A673 (cell line): ENCODE measurements around the gene VAMP3. TPM values are rescaled to one million over a fixed set of nuclear protein-coding genes. Genes with fewer than 3 reads are reported as not detected.

ENCODE experiments used
- BruUV-seq: library from RNA; stranded (reverse); fragments of 400-500 nt; replicated peaks from 2 replicates; lab custom pipeline; 2021; lab: Mats Ljungman, UMichigan
- CTCF ChIA-PET: fragments of 300-600 bp; sonication (Branson Sonifier 250); formaldehyde crosslinking; loops from one replicate; lab custom pipeline; 2022; ENCODE audit warnings: antibody characterized with exemption; lab: Charles Lee
- POLR2A ChIA-PET: fragments of 300-600 bp; sonication (Branson Sonifier 250); formaldehyde crosslinking; loops from one replicate; lab custom pipeline; 2022; ENCODE audit warnings: antibody characterized with exemption; ENCODE audit not compliant: low non-redundant PET; lab: Charles Lee
- DNase-seq: peaks from one replicate; pipeline ENCODE4 v3.0.0-alpha.2; 2015; ENCODE audit warnings: low spot score
- H3K27ac ChIP-seq: fragments of 200-600 bp; sonication (generic); 2 replicates; pipeline ENCODE4 v1.5.1; 2016; ENCODE audit warnings: mixed run types, low read depth, mild to moderate bottlenecking, mixed read lengths, antibody characterized with exemption, low read length; ENCODE audit not compliant: poor library complexity, severe bottlenecking
- H3K27me3 ChIP-seq: fragments of 200-600 bp; sonication (generic); replicated peaks from 2 replicates; pipeline ENCODE4 v1.6.1; 2017; ENCODE audit warnings: mixed run types, low read depth, mild to moderate bottlenecking, mixed read lengths, antibody characterized with exemption, low read length; ENCODE audit not compliant: insufficient read depth, poor library complexity
- H3K36me3 ChIP-seq: fragments of 200-600 bp; sonication (generic); 2 replicates; pipeline ENCODE4 v1.6.1; 2016; ENCODE audit warnings: mixed run types, mild to moderate bottlenecking, mixed read lengths, antibody characterized with exemption, low read length; ENCODE audit not compliant: insufficient read depth, poor library complexity, severe bottlenecking
- H3K4me1 ChIP-seq: fragments of 200-600 bp; sonication (generic); 2 replicates; pipeline ENCODE4 v1.6.1; 2017; ENCODE audit warnings: mixed run types, mild to moderate bottlenecking, mixed read lengths, antibody characterized with exemption, low read length; ENCODE audit not compliant: insufficient read depth, poor library complexity, severe bottlenecking
- H3K4me3 ChIP-seq: fragments of 200-600 bp; sonication (generic); 2 replicates; pipeline ENCODE4 v1.5.1; 2016; ENCODE audit warnings: low read depth, mixed run types, mild to moderate bottlenecking, mixed read lengths, low read length; ENCODE audit not compliant: poor library complexity, severe bottlenecking
- H3K9me3 ChIP-seq: fragments of 200-600 bp; sonication (generic); 2 replicates; pipeline ENCODE4 v1.6.1; 2016; ENCODE audit warnings: mixed run types, low read depth, mild to moderate bottlenecking, mixed read lengths, antibody characterized with exemption, low read length; ENCODE audit not compliant: poor library complexity, severe bottlenecking
- EZH2 ChIP-seq: fragments of 200-600 bp; sonication (generic); IDR thresholded peaks from 2 replicates; pipeline ENCODE4 v1.6.1; 2017; ENCODE audit warnings: borderline replicate concordance, low read depth, mild to moderate bottlenecking, mixed read lengths, antibody characterized with exemption, low read length; ENCODE audit not compliant: poor library complexity, severe bottlenecking
- intact Hi-C: fragments of 100-400 bp; cut with micrococcal nuclease; formaldehyde crosslinking; loops from one replicate; pipeline ENCODE4 v1.10.0; 2022; ENCODE audit not compliant: unreplicated experiment
- total RNA-seq: library from RNA; stranded (reverse); gene quantifications from 2 replicates; pipeline ENCODE4 v1.2.3, GENCODE V29; 2021
- TF ChIP-seq, protein P1 (sequence below): fragments of 300-800, 200-600 bp; sonication (generic); conservative IDR thresholded peaks from 2 replicates; pipeline ENCODE4 v1.5.1; 2017; ENCODE audit warnings: low read depth, mild to moderate bottlenecking, antibody characterized with exemption, low read length, moderate library complexity, mixed read lengths

VAMP3 gene
- total RNA-seq, 1 experiment from 2014 or later = 76.2 TPM

DNA sequence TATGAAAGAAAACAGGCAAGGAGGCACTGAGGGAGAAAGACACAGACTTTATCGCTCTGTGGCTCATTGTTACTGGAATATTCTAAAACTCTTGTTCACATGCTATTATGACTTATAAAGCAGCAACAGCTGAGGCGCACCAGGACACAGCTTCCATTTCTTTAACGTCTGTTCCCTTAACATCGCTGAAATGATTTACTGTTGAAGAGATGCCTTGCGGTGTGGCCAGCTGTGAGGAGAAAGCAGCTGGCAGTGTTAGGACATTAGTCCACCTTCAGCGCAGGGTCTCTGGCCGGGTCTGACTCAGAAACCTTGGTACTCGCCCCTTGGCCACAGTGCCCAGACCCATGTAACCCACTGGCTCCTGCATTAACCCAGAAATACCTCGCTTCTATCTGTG, 9.9 kb downstream of the VAMP3 start:
- no peak overlapping the region for H3K4me3 ChIP-seq
- TF ChIP-seq, protein P1, sequence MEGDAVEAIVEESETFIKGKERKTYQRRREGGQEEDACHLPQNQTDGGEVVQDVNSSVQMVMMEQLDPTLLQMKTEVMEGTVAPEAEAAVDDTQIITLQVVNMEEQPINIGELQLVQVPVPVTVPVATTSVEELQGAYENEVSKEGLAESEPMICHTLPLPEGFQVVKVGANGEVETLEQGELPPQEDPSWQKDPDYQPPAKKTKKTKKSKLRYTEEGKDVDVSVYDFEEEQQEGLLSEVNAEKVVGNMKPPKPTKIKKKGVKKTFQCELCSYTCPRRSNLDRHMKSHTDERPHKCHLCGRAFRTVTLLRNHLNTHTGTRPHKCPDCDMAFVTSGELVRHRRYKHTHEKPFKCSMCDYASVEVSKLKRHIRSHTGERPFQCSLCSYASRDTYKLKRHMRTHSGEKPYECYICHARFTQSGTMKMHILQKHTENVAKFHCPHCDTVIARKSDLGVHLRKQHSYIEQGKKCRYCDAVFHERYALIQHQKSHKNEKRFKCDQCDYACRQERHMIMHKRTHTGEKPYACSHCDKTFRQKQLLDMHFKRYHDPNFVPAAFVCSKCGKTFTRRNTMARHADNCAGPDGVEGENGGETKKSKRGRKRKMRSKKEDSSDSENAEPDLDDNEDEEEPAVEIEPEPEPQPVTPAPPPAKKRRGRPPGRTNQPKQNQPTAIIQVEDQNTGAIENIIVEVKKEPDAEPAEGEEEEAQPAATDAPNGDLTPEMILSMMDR = no peak
- no peak for TF ChIP-seq EZH2
- peaks cover 24% of the 10 kb centered on the region for H3K36me3 ChIP-seq
- H3K27ac ChIP-seq = no peak overlapping the region
- no peaks in the 10 kb centered on the region for H3K9me3 ChIP-seq
- CTCF ChIA-PET = no interaction called here
- DNase-seq = no peak
- POLR2A ChIA-PET = no interaction called here
- H3K27me3 ChIP-seq = no peaks in the 10 kb centered on the region
- BruUV-seq = TSS peak; percentile 28
- H3K4me1 ChIP-seq = peaks cover 5% of the 10 kb centered on the region
- intact Hi-C loops = no loop called here

DNA sequence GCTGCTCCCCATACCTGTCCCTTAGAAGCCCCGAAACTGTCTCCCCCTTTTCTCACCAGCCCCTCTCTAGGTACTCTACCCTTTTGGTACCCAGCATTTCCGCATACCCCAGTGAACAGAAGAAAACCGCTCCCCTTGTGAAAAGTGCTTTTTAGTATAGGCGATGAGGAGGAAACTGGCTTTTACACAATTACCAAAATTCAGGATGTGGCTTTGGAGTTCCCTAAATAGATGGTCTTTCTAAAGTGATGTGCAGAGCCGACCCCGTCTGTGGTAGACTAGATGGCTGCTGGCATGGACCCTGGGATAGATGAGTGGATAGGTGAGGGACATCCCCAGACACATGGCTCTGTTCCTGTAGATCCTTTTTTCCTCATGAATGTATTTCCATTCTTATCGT, 10.4 kb downstream of the VAMP3 start:
- intact Hi-C loops = no loop called here
- CTCF ChIA-PET = no interaction called here

DNA sequence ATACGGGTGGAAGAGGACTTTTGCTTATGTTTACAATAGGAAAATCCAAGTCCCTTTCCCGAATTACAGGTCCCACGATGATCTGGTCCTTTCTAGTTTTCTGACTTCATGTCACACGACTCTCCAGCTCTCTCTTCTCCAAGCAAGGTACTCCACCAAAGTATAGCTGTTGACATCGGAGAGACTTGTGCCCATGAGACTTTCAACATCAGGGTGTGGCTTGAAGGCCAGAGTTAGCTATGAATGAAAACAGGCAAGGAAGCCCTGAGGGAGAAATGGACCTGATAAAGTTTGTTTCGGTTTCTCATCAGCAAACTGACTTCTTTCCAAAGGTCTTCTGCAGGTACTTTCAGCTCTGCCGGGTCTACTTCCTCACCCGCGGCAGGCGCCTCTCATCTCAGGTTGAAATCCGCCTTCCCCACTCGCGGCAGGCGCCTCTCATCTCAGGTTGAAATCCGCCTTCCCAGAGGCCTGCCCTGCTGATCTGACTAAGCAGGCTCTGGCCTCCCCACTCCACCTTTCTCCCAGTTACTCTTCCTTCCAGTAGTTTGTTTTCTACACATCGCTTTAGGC, 10.9 kb downstream of the VAMP3 start:
- Histone ChIP-seq H3K27ac (no peak overlapping the region), H3K9me3 (no peaks in the 10 kb centered on the region), H3K27me3 (no peaks in the 10 kb centered on the region), H3K4me1 (peaks cover 5% of the 10 kb centered on the region), H3K4me3 (no peak overlapping the region), H3K36me3 (peaks cover 24% of the 10 kb centered on the region)
- ChIA-PET POLR2A (no interaction called here), CTCF (no interaction called here)
- intact Hi-C loops = no loop called here
- no peak for TF ChIP-seq EZH2
- TF ChIP-seq, protein P1 = no peak
- DNase-seq = no peak
- no TSS peak for BruUV-seq

More for the DNA sequence above, 10.4 kb downstream of the VAMP3 start:
- Histone ChIP-seq H3K27me3 (no peaks in the 10 kb centered on the region), H3K4me3 (no peak overlapping the region), H3K9me3 (no peaks in the 10 kb centered on the region), H3K4me1 (peaks cover 5% of the 10 kb centered on the region), H3K27ac (no peak overlapping the region), H3K36me3 (peaks cover 24% of the 10 kb centered on the region)
- DNase-seq = no peak
- no peak for TF ChIP-seq EZH2
- TF ChIP-seq, protein P1 = no peak
- POLR2A ChIA-PET = no interaction called here
- BruUV-seq = no TSS peak
